Left cardiac atrium (tissue), 4 donors: Measurements from ENCODE around the gene MOCS2. TPM values are rescaled to one million over a fixed set of nuclear protein-coding genes. Genes with fewer than 3 reads are reported as not detected.
"Not testable (repeated sequence)": the region's sequence is repeated elsewhere in the genome, so short reads cannot be mapped to it uniquely, and the experiment has no call there.

ENCODE experiments used
- ATAC-seq, 2 donors: fragments of 200-7000 bp; cut with Tn5 transposase; one replicate each; pipeline ENCODE4 v1.9.1; 2020; ENCODE audit warnings: mild to moderate bottlenecking in 2 of 2, moderate library complexity in 2 of 2
- DNase-seq: peaks from one replicate; pipeline ENCODE4 v3.0.0-alpha.2; 2020
- intact Hi-C, 2 donors: fragments of 100-400 bp; cut with DNase I; formaldehyde crosslinking; loops; one replicate each; pipeline versions ENCODE4 v1.14.1 to v1.15.1; 2022 to 2023
- long read RNA-seq: library from polyadenylated mRNA; unstranded; transcript quantifications from one replicate; pipeline ENCODE4 v2.0.0, GENCODE V29; 2021
- total RNA-seq, 2 donors: library from RNA; stranded (reverse); fragmentation: NEBNext Ultra II Directional; extraction: Animal tissue kit (Norgen Biotek cat#: 25700); gene quantifications; one replicate each; pipeline ENCODE4 v1.2.1, GENCODE V29; 2021
- donor health status: DM: no; HTN: yes; CAD: no.
- donor health status: DM: no; HTN: yes; CAD: no; lungs with severe emphysema.
- donor health status: DM: yes; HTN: yes; CAD: no.
- donor health status: Dilated cardiomyopathy.

Gene MOCS2
- total RNA-seq = 10 to 100 TPM; 63.7 to 64.4 TPM
- long read RNA-seq, transcript MOCS2-202 (7 exons, 1,785 nt) = minor isoform, 5 of 69 reads
- long read RNA-seq, transcript MOCS2-203 (7 exons, 1,337 nt) = major isoform, 61 of 69 reads
- long read RNA-seq, partial matches to known transcripts = 1 of 69 reads
- long read RNA-seq, other reads (novel, unspliced or antisense) = 1 of 69 reads

DNA sequence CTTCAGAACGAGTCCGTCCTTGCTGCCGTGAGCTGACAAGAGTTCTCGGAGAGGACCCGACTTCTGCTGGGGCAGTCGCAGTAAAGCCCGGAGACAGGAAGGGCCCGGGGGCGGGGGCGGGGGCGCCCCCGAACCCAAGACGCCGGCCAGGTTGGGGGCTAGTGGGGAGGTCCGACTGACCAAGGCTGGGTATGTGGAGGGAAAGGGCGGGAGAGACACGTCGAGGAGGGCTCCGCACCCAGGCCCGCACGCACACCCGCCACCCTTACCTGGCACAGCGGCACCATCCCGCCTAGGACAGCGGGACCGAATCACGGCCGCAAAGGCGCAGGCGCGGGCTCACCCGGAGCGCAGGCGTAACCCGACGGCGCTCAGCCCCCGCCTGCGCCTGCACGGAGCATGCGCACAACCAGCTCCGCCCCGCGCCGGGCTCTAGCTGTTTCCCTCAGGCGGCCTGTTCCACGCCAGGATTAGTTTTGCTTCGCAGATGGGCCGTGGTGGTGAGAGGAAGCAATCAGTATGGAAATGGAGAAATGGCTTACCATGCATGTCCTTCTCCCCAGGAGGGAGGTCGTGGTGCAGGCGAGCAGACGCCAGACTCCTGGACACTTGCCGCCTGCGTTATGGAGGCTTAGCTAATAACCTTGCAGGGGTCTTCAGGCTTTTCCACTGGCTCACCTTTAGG is at the start of gene MOCS2:
MOCS2 (minus strand) TSS at position 315 of the 685 bp plus-strand sequence. CDS start 2,583 bp downstream, outside the sequence.
- DNase-seq (peak; percentile 94), ATAC-seq (peak; percentile 100)
- intact Hi-C loops = no loop called here

DNA sequence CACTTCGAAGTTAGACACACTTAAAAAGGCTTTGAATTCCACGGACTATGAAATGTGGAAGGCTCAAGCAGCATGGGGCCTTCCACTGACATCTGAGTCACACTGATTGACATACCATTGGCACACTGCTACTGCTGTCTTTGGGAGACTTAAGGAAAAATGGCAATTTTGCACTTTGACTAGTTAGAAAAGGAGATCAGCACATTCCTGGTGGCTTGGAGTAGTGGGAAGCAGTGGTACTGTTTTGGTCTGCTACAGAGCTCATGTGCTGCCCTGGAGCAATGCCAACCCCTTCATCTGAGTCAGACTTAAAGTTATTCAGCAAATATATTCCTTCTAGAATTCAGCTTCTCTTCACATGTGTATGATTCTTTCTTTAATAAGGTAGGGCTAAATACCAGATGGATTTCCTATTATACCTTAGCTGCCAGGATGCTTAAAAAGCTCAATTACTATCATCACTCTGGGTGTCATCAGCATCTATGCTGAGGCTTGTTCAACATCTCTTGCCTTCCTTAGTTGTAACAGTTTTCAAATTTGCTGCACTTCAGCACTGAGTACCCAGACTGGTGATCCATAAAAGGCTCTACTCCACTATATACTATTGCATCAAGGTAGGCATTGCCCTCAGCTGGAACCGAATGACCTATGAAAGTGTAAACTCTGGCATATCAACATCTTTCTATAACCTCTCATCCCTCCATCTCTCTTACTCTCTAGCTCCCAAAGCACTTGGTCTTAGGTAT is 42.3 kb upstream of the MOCS2 start:
- intact Hi-C loops = no loop called here
- DNase-seq = peak; percentile 19
- ATAC-seq = no peak

DNA sequence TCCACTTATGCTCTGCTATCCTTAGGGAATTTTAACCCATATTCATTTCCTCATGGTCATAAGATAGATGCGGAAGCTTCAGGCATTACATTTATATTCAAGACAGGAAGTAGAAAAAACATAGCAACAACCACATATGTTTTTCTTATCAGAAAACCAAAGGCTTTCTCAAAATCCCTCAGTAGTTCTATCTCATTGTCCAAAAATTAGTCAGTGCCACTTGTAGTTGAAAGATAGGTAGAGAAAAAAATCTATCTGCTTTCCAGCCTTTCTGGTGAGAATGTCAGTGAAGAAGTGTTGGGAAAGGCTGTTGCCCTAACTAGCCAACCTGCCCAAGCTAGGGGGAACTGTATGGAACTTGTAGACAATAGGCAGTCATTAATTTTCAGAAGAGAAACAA is 23.5 kb upstream of the MOCS2 start:
- ATAC-seq (no peak), DNase-seq (no peak)
- intact Hi-C loops = no loop called here

DNA sequence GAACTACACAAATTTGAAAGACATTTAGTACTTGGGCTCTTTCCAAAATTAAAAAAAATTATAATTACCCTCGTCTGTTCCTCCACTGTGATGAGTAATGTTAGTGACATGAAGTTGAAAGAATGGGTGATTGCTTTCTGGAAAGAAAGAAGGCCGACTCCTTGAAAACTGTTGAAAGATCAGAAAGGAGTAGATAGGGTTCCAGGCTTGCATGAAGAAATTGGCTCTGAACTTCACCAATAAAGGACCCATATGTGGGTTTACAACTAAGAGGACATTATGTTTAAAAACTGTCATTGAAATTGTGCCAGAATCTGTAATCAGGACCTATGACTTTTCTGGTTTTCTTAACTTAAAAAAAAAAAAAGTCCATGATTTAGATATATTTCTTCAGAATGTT is 20.7 kb upstream of the MOCS2 start:
- intact Hi-C loops = no loop called here
- ATAC-seq (no peak), DNase-seq (no peak)

GRCh38 chr5:53128481-53128880 is 18.9 kb upstream of the MOCS2 start:
- no peak for ATAC-seq

DNA sequence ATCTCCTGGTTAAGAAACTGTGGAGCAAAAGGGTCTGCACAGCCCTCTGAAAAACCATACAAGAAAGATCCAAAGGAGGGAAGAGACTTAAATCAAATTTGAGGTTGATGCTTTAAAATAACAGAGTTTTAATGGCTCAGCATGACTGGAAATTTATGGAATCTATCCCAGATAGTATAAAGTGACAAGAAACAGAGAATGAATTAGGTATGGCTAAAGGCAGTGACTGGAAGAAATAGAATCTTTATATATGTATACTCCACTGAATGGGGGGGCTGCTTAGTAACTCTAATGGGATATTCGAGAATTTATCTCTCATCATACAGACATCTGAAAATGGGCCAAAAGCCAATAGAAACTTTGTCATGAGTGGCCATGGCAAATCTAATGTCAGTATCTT is 17.6 kb upstream of the MOCS2 start:
- intact Hi-C loops = no loop called here

More at GRCh38 chr5:53128481-53128880, 18.9 kb upstream of the MOCS2 start:
- no peak for DNase-seq
- intact Hi-C loops = no loop called here

GRCh38 chr5:53126521-53126920 is 17.0 kb upstream of the MOCS2 start:
- intact Hi-C loops = no loop called here
- ATAC-seq (no peak), DNase-seq (no peak)

More for the DNA sequence above, 17.6 kb upstream of the MOCS2 start:
- DNase-seq (no peak), ATAC-seq (no peak)

DNA sequence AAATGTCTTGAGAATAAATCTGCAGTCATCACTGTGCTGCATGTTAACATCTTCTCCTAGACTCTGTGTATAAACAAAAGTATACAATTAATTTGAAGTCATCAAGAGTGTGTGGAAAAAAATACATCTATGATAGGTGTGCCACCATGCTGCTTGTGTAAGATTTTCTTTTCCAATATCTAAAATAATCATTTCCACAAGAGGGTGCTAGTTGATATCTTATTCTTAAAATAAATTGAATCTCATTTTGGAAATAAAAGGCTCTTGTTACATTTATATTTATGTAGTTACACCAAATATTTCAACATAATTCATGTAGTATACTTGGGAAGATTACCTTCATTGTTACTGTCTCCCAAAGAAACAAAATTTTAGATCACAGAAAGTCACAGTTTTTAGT is 14.1 kb upstream of the MOCS2 start:
- intact Hi-C loops = no loop called here
- ATAC-seq = no peak
- no peak for DNase-seq

DNA sequence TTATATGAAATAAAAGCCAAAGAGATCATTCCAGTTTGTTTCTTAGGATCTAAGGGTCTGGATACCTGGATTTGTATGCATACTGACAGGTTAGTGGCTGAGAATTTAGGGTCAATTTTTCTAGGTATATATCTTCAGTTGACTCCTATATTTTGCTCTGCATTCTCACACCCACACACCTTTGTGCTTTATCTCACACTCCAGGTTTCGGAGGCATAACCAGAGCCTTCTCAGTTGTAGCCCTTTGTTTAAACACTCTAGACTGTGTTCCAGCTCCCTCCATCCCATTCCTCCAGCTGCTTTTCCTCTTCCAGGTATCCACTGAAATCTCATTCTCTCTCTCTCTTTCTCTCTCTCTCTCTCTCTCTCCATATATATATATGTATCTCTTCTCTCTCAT is 10.6 kb upstream of the MOCS2 start:
- ATAC-seq (no peak), DNase-seq (no peak)
- intact Hi-C loops = no loop called here

GRCh38 chr5:53118879-53119278 is 9.3 kb upstream of the MOCS2 start:
- ATAC-seq (no peak), DNase-seq (no peak)
- intact Hi-C loops = no loop called here

- ATAC-seq = no peak
- intact Hi-C loops = no loop called here
- DNase-seq = no peak
Observed at GRCh38 chr5:53116597-53116996, 7.0 kb upstream of the MOCS2 start.

DNA sequence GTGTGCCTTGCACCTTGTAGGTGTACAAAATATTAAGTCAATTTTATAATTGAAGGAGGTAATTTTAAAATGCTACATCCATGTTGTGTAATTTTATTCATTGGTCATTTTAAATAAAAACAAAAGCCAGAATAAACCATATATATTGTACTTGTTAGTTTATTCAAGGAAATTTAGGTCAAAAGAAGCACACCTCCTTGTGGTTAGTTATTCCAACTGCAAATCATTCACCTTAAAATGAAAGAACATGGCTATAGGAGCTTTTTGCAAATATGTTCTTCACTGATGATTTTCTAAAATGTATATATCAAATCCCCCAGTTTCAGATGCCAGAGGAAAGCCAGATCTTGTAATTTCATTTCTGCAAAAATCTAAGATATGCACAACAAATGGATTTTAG is 5.4 kb upstream of the MOCS2 start:
- no peak for ATAC-seq
- intact Hi-C loops = no loop called here
- no peak for DNase-seq

DNA sequence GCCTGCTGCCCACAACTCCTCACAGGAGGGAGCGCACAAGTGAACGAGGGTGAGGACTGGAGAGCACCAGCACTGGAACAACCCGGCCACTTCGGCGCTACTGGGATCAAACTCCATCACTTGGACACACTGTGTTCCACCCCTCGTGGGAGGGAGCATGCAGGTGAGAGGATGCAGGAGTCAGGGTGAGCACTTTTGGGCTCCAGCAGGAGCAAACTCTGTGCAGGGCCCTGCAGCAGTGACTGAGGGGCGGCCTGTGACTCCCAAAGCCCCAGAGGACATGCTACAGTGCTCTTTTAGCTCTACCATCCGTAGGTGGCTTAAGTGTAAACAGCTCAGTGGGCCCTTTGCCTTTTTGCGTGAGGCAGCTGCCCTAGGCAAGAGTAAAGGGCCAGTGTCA is 4.4 kb upstream of the MOCS2 start:
- intact Hi-C loops = no loop called here
- DNase-seq (no peak), ATAC-seq (no peak)

DNA sequence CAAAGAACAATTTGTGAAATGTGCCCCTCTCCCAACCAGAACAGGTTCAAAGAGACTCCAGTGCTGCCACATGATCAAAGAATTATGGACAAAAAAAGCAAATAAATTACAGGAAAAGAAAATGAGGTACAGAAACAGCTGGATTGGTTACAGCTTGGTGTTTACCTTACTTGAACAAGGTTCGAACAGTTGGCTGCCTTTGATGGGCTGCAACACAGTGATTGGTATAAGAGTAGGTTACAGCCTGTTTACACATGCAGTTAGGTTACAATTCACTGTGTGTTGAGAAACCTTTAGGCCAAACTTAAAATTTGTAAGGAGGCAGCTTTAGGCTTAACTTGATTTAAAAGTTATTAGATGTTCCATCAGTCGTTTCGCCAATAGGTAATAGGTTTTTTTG is 3.4 kb upstream of the MOCS2 start:
- DNase-seq (no peak), ATAC-seq (no peak)
- intact Hi-C loops = no loop called here

DNA sequence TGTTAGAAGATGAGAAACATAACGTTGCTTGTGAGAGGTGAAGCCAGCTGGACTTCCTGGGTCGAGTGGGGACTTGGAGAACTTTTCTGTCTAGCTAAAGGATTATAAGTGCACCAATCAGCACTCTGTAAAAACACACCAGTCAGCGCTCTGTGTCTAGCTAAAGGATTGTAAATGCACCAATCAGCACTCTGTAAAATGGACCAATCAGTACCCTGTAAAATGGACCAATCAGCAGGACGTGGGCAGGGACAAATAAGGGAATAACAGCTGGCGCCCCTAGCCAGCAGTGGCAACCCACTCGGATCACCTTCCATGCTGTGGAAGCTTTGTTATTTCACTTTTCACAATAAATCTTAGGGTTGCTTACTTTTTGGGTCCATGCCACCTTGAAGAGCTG is 2.8 kb upstream of the MOCS2 start:
- ATAC-seq, DNase-seq, intact Hi-C loops: not testable (repeated sequence)

GRCh38 chr5:53111139-53111538 is 1.6 kb upstream of the MOCS2 start:
- ATAC-seq (no peak), DNase-seq (no peak)
- intact Hi-C loops = no loop called here

DNA sequence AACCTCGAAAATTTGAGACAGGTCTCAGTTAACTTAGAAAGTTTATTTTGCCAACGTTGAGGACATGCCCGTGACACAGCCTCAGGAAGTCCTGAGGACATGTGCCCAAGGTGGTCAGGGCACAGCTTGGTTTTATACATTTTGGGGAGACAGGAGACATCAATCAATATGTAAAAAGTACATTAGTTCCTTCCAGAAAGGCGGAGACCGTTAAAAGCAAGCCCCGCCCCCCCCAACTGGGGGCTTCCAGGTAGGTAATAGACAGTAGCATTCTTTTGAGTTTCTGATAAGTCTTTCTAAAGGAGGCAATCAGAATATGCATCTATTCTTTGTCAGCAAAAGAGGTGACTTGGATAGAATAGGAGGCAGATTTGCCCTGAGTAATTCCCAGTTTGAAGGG is 599 bp upstream of the MOCS2 start:
- intact Hi-C loops = no loop called here
- no peak for DNase-seq
- ATAC-seq = peak; percentile 2 to 4

DNA sequence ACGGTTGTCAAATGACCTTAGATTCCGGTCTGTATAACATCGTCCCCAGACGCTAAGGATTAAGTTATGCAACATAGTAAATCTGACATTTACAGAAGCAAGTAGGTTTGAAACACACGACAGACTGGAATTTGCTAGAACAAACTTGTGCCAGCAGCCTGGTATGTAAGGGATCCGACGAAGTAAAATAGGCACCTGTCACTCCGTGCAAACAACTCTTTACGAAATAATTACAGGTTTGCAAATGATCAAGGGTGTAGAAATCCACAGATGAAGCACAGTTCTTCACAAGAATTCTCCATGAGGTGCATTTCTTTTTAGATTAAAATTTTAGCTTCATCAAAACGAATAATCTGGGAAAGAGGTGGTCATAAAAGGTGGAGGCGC is 508 bp downstream of the MOCS2 start:
- DNase-seq (no peak), ATAC-seq (peak in 1 of 2 donors; percentile 7)
- intact Hi-C loops = no loop called here

DNA sequence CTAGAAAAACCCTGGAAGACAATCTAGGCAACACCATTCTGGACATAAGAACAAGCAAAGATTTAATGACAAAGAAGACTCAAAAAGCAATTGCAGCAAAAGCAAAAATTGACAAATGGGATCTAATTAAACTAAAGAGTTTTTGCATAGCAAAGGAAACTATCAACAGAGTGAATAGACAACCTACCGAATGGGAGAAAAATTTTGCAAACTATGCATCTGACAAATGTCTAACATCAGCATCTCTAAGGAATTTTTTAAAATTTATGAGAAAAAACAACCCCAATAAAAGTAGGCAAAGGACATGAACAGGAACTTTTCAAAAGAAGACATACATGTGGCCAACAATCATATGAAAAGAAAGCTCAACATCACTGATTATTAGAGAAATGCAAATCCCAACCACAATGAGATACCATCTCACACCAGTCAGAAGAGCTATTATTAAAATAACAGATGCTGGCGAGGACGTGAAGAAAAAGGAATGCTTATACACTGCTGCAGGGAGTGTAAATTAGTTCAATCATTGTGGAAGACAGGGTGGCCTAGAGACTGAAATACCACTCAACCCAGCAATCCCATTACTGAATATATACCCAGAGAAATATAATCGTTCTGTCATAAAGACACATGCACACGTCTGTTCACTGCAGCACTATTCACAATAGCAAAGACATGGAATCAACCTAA is 3.8 kb downstream of the MOCS2 start:
- intact Hi-C loops = no loop called here
- DNase-seq (no peak), ATAC-seq (no peak)

- intact Hi-C loops = no loop called here
- DNase-seq (no peak), ATAC-seq (no peak)
Observed at GRCh38 chr5:53100606-53101005, 9.0 kb downstream of the MOCS2 start.
